ENCODE data around the gene FHIT.

DNA sequence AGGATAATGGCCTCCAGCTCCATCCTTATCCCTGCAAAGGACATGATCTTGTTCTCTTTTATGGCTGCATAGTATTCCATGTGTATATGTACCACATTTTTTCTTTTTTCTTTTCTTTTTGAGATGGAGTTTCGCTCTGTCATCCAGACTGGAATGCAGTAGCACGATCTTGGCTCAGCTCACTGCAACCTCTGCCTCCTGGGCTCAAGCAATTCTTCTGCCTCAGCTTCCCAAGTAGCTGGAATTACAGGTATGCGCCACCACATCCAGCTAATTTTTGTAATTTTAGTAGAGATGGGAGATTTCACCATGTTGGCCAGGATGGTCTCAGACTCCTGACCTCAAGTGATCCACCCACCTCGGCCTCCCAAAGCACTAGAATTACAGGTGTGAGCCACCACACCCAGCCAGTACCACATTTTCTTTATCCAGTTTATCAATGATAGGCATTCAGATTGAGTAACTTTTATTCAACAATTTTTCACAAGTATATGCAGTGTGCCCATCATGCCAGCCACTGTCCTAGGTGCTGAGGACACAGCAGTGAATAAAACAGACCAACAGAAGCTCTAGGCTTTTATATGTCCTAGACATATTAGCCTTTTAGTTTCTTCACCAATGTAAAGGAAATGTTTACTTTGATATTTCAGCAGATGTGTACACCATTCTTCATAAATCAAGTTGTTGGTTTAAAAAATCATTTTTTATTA, 815.2 kb downstream of the FHIT start:
- TF ChIP-seq, protein P1, sequence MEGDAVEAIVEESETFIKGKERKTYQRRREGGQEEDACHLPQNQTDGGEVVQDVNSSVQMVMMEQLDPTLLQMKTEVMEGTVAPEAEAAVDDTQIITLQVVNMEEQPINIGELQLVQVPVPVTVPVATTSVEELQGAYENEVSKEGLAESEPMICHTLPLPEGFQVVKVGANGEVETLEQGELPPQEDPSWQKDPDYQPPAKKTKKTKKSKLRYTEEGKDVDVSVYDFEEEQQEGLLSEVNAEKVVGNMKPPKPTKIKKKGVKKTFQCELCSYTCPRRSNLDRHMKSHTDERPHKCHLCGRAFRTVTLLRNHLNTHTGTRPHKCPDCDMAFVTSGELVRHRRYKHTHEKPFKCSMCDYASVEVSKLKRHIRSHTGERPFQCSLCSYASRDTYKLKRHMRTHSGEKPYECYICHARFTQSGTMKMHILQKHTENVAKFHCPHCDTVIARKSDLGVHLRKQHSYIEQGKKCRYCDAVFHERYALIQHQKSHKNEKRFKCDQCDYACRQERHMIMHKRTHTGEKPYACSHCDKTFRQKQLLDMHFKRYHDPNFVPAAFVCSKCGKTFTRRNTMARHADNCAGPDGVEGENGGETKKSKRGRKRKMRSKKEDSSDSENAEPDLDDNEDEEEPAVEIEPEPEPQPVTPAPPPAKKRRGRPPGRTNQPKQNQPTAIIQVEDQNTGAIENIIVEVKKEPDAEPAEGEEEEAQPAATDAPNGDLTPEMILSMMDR (conservative IDR thresholded peaks at IDR 0.05; ENCODE audit: low read depth, low read length): no peak
- TF ChIP-seq EZH2phosphoT487 (IDR thresholded peaks at IDR 0.05; ENCODE audit: borderline replicate concordance, low read length) (no peak), EZH2 (IDR thresholded peaks at IDR 0.05; ENCODE audit: low read length, unreplicated experiment) (no peak)

All from PC-3 (cell line).